RWPE1 (cell line): ENCODE results near the gene DMXL1.

Source experiments
- CTCF ChIA-PET: fragments of 350-600 bp; sonication (Branson Sonifier 250); formaldehyde crosslinking; extraction: SDS; loops from one replicate; lab custom pipeline; 2021; lab: Yijun Ruan, JAX
- POLR2A ChIA-PET: fragments of 400-600 bp; formaldehyde crosslinking; extraction: SDS; loops from one replicate; lab custom pipeline; 2020; ENCODE audit warnings: antibody characterized with exemption; ENCODE audit not compliant: low non-redundant PET; lab: Yijun Ruan, JAX
- DNase-seq: peaks from one replicate; pipeline ENCODE4 v3.0.0; 2012; ENCODE audit warnings: low spot score
- H3K27ac ChIP-seq: fragments of 450-650 bp; 2 replicates; pipeline ENCODE4 v1.5.1; 2017
- TF ChIP-seq, protein P1 (sequence below): fragments of 450-650 bp; conservative IDR thresholded peaks from 2 replicates; pipeline ENCODE4 v1.5.1; 2017; ENCODE audit warnings: low read depth, mild to moderate bottlenecking

The DMXL1 gene

GRCh38 chr5:119288379-119289033 is 217.6 kb downstream of the DMXL1 start:
- TF ChIP-seq, protein P1, sequence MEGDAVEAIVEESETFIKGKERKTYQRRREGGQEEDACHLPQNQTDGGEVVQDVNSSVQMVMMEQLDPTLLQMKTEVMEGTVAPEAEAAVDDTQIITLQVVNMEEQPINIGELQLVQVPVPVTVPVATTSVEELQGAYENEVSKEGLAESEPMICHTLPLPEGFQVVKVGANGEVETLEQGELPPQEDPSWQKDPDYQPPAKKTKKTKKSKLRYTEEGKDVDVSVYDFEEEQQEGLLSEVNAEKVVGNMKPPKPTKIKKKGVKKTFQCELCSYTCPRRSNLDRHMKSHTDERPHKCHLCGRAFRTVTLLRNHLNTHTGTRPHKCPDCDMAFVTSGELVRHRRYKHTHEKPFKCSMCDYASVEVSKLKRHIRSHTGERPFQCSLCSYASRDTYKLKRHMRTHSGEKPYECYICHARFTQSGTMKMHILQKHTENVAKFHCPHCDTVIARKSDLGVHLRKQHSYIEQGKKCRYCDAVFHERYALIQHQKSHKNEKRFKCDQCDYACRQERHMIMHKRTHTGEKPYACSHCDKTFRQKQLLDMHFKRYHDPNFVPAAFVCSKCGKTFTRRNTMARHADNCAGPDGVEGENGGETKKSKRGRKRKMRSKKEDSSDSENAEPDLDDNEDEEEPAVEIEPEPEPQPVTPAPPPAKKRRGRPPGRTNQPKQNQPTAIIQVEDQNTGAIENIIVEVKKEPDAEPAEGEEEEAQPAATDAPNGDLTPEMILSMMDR: no peak
- ChIA-PET POLR2A (no interaction called here), CTCF (interaction anchor here (1.3 to 1.5 kb wide), 2 partner anchors 13 to 123 kb away, joined by 3 to 5 read pairs; no protein-coding TSS in a partner anchor)
- H3K27ac ChIP-seq: no peak overlapping the region
- DNase-seq: peak; percentile 38

DNA sequence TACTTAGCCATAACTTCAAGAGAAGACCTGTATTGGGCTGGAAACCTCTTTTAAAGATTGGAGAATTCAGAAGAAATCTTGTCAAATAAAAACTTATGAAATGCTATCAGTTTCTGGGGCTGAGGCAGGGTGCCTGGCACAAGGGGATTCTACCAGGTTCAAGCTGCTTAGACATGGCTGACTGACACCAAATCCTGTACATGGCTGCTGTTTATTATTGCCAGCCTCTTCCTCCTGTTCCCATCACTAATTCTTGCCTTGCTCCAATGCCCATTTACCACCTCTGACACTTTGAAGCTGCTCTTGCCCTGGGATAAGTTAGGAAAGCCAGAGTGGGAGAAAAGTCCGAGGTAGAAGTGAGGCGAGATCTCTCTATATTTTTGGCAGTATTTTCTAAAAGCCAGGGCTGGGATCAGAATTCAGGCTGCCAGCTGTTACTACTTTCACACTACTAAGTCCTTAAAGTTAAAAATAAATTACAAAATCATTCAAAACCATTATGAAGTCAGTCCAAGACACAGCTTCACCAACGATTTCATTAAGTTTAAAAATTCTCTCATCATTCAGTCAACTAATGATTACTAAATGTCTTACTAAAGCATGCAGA is 218.7 kb downstream of the DMXL1 start:
- CTCF ChIA-PET: interaction anchor here (0.6 to 1.5 kb wide), 5 partner anchors 14 to 218 kb away, joined by 3 to 5 read pairs (median 3); no protein-coding TSS in a partner anchor
- DNase-seq: no peak
- TF ChIP-seq, protein P1: no peak
- POLR2A ChIA-PET: no interaction called here
- no peak overlapping the region for H3K27ac ChIP-seq

GRCh38 chr5:119290161-119290569 is 219.3 kb downstream of the DMXL1 start:
- TF ChIP-seq, protein P1: no peak
- ChIA-PET CTCF (interaction anchor here (0.6 to 0.7 kb wide), 3 partner anchors 46 to 120 kb away, joined by 3 read pairs; no protein-coding TSS in a partner anchor), POLR2A (interaction anchor here (0.9 kb wide), 1 partner anchor 45 kb away, joined by 3 read pairs; no protein-coding TSS in a partner anchor)
- no peak overlapping the region for H3K27ac ChIP-seq
- DNase-seq: no peak

DNA sequence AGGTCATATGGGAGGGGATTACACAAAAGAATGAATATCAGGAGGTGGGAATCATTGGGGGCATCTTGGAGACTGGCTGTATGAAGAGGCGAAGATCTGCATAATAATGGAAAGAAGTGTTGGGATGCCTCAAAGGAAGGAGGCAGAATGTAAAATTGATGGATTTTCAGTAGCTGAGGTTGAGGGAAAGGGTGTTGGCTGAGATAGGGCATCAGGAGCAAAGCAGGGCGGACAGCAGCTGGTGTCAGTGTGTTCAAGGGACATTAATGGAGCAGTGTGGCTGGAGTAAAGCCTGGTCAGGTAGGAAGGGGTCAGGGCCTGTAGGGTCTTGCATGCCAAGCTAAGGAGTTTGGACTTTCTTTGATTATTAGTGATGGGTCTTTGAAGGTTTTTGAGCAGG is 219.7 kb downstream of the DMXL1 start:
- TF ChIP-seq, protein P1: no peak
- POLR2A ChIA-PET: interaction anchor here (0.9 kb wide), 1 partner anchor 44 kb away, joined by 3 read pairs; no protein-coding TSS in a partner anchor
- DNase-seq: no peak
- CTCF ChIA-PET: interaction anchor here (0.7 kb wide), 1 partner anchor 120 kb away, joined by 3 read pairs; no protein-coding TSS in a partner anchor
- no peak overlapping the region for H3K27ac ChIP-seq

DNA sequence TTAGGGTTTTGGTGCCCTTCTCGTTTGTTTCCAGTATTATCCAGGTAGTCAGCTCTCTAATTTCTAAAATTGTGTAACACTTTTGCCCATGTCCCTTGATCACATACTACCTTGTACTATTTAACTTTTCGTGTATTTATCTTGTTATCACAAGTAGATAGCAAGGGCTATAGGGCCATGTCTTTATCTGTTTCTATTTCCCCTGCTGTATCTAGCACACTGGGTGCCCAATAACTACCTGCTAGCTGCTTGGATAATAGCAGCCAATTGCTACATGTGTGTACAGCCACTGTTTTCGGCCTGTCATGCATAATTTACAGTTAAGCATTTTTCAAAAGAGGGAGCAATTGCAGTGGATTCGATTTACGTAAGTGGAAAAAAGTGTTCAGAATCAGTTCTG is 220.2 kb downstream of the DMXL1 start:
- no peak for DNase-seq
- no peak overlapping the region for H3K27ac ChIP-seq
- CTCF ChIA-PET: no interaction called here
- POLR2A ChIA-PET: interaction anchor here (0.9 kb wide), 1 partner anchor 44 kb away, joined by 3 read pairs; no protein-coding TSS in a partner anchor
- TF ChIP-seq, protein P1: no peak

- no peak overlapping the region for H3K27ac ChIP-seq
- ChIA-PET CTCF (interaction anchor here (0.5 kb wide), 1 partner anchor 852 kb away, joined by 4 read pairs; no protein-coding TSS in a partner anchor), POLR2A (no interaction called here)
- no peak for DNase-seq
- TF ChIP-seq, protein P1: no peak
These were observed 221.0 kb downstream of the DMXL1 start for GRCh38 chr5:119291877-119292276.
